Neural cell (in vitro differentiated cells): ENCODE results near the gene RAB40A.

ENCODE experiments used
- MXI1 ChIP-seq: fragments of 450-650 bp; conservative IDR thresholded peaks from 2 replicates; pipeline ENCODE4 v1.6.1; 2014; ENCODE audit warnings: antibody characterized with exemption, mild to moderate bottlenecking; ENCODE audit not compliant: poor library complexity, severe bottlenecking
- TAF1 ChIP-seq: IDR thresholded peaks from 2 replicates; pipeline ENCODE4 v1.6.1; 2012; ENCODE audit warnings: low read depth
- TF ChIP-seq, protein P1 (sequence below): fragments of 450-650 bp; IDR thresholded peaks from 2 replicates; pipeline ENCODE4 v1.5.1; 2014; ENCODE audit warnings: antibody characterized with exemption, mild to moderate bottlenecking, moderate library complexity; ENCODE audit not compliant: poor library complexity, severe bottlenecking

DNA sequence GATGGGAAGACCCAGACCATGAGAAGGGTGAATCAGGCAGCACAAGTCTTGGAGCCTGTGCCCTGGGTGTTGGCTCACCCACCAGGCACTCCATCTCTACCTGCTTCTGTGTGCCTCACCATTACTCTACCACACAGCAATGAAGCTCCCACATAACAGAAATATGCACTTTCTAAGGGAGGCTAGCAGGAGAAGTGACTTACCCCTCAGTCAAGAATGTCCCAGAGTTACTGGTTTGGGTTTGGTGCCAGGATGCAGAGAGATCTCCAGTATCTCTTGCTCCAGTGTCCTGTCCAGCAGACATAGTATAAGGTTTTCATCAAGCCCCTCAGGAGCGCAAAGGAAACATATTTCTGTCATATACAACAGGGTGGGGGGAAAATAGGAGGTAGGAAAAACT, 11.3 kb upstream of the RAB40A start:
- TF ChIP-seq MXI1 (no peak), TAF1 (no peak)
- TF ChIP-seq, protein P1, sequence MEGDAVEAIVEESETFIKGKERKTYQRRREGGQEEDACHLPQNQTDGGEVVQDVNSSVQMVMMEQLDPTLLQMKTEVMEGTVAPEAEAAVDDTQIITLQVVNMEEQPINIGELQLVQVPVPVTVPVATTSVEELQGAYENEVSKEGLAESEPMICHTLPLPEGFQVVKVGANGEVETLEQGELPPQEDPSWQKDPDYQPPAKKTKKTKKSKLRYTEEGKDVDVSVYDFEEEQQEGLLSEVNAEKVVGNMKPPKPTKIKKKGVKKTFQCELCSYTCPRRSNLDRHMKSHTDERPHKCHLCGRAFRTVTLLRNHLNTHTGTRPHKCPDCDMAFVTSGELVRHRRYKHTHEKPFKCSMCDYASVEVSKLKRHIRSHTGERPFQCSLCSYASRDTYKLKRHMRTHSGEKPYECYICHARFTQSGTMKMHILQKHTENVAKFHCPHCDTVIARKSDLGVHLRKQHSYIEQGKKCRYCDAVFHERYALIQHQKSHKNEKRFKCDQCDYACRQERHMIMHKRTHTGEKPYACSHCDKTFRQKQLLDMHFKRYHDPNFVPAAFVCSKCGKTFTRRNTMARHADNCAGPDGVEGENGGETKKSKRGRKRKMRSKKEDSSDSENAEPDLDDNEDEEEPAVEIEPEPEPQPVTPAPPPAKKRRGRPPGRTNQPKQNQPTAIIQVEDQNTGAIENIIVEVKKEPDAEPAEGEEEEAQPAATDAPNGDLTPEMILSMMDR: no peak
